Naive B cell (primary cell): ENCODE results near the gene SRP68. TPM values are rescaled to one million over a fixed set of nuclear protein-coding genes. Genes with fewer than 3 reads are reported as not detected.
"Not testable (repeated sequence)": the region's sequence is repeated elsewhere in the genome, so short reads cannot be mapped to it uniquely, and the experiment has no call there.

Experiments used
- ATAC-seq, 2 donors: fragments of 150-1000 bp; cut with Tn5 transposase; 2 replicates each; pipeline ENCODE4 v1.10.0; 2021; ENCODE audit warnings: low read depth in 2 of 2, mild to moderate bottlenecking in 2 of 2, moderate library complexity in 2 of 2
- DNase-seq: peaks from one replicate; pipeline ENCODE4 v3.0.0; 2022
- H3K27ac Mint-ChIP-seq, 6 donors: one replicate each; pipeline ENCODE4 v1.8.0; 2020 to 2022; ENCODE audit warnings: mild to moderate bottlenecking in 6 of 6, mixed read lengths in 6 of 6, moderate library complexity in 5 of 6, inconsistent platforms in 2 of 6
- H3K27me3 Mint-ChIP-seq, 3 donors: one replicate each; pipeline ENCODE4 v1.8.0; 2021 to 2022; ENCODE audit warnings: mixed read lengths in 3 of 3, mild to moderate bottlenecking in 1 of 3
- H3K36me3 Mint-ChIP-seq, 2 donors: one replicate each; pipeline ENCODE4 v1.8.0; 2020 to 2022; ENCODE audit warnings: mixed read lengths in 2 of 2, inconsistent platforms in 1 of 2, mild to moderate bottlenecking in 1 of 2
- H3K4me1 Mint-ChIP-seq, 3 donors: one replicate each; pipeline ENCODE4 v1.8.0; 2020 to 2022; ENCODE audit warnings: mixed read lengths in 3 of 3, inconsistent platforms in 1 of 3, mild to moderate bottlenecking in 1 of 3, moderate library complexity in 1 of 3
- H3K4me3 Mint-ChIP-seq, 8 donors: one replicate each; pipeline ENCODE4 v1.8.0; 2020 to 2022; ENCODE audit warnings: mild to moderate bottlenecking in 8 of 8, mixed read lengths in 8 of 8, moderate library complexity in 8 of 8, inconsistent platforms in 2 of 8
- H3K9me3 Mint-ChIP-seq, 7 donors: one replicate each; pipeline ENCODE4 v1.8.0; 2020 to 2022; ENCODE audit warnings: mixed read lengths in 7 of 7, mild to moderate bottlenecking in 5 of 7, inconsistent platforms in 2 of 7, moderate library complexity in 1 of 7
- polyA plus RNA-seq, 6 donors: library from polyadenylated mRNA; unstranded; fragments of 300-500 nt; fragmentation: Illumina TruSeq; gene quantifications; one replicate each; pipeline ENCODE4 v1.2.3, GENCODE V29; 2021; ENCODE audit warnings: low read depth in 6 of 6

The SRP68 gene
- polyA plus RNA-seq, 6 donors from 2014 or later: 31.4 to 68.1 (median 53.0) TPM

DNA sequence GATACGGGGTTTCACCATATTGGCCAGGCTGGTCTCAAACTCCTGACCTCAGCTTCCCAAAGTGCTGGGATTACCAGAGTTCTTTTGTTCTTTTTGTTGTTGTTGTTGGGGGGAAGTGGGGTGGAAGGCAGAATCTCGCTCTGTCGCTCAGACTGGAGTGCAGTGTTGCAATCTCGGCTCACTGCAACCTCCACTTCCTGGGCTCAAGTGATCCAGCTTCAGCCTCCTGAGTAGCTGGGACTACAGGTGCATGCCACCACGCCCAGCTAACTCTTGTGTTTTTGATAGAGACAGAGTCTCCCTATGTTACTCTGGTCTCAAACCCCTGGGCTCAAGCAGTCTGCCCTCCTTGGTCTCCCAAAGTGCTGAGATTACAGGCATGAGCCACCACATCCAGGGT lies 6.1 kb upstream of the SRP68 start:
- Mint-ChIP-seq H3K27me3 (peaks cover 44 to 48% (median 44%) of the 10 kb centered on the region in 3 donors), H3K4me1 (peaks cover 28 to 37% (median 29%) of the 10 kb centered on the region in 3 donors), H3K4me3 (peak overlapping the region in 2 of 8 donors; percentile 32 to 50), H3K27ac (peak overlapping the region; percentile 78 to 94 (median 88))
- not testable (repeated sequence) for H3K9me3 Mint-ChIP-seq, H3K36me3 Mint-ChIP-seq, DNase-seq, ATAC-seq

DNA sequence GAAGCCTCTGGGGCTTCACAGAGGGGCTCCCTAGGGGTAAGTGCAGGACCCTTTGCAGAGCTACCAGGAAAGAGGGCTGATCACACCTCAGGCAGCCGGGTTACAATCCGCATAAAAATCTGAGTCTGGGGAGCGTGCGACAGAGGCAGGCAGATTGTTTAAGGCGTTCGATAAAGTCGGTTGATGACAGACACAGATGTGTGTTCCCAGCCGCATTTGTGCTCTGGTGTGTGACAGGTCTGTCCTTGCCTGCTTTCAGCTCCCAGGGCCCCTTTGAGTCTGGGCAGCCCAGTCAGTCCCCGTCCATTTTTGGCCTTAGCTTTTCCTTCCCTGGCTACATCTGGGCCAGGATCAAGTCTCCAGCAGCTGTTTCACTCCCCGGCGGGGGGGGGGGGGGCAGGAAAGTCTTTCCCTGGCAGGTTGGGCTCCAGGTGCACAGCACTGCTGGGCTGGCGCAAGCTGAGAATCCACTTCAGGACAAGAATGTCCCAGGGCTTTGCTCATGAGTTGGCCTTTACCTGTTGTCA lies 5.3 kb upstream of the SRP68 start:
- peaks cover 0 to 9% of the 10 kb centered on the region in 2 donors for H3K36me3 Mint-ChIP-seq
- peaks cover 44 to 48% (median 46%) of the 10 kb centered on the region in 3 donors for H3K27me3 Mint-ChIP-seq
- peaks cover 0 to 2% (median 0%) of the 10 kb centered on the region in 7 donors for H3K9me3 Mint-ChIP-seq
- peak overlapping the region in 7 of 8 donors; percentile 12 to 85 (median 78) for H3K4me3 Mint-ChIP-seq
- ATAC-seq: peak in 1 of 2 donors; percentile 13
- peak overlapping the region; percentile 91 to 99 (median 96) for H3K27ac Mint-ChIP-seq
- peak; percentile 28 for DNase-seq
- H3K4me1 Mint-ChIP-seq: peaks cover 29 to 37% (median 32%) of the 10 kb centered on the region in 3 donors

DNA sequence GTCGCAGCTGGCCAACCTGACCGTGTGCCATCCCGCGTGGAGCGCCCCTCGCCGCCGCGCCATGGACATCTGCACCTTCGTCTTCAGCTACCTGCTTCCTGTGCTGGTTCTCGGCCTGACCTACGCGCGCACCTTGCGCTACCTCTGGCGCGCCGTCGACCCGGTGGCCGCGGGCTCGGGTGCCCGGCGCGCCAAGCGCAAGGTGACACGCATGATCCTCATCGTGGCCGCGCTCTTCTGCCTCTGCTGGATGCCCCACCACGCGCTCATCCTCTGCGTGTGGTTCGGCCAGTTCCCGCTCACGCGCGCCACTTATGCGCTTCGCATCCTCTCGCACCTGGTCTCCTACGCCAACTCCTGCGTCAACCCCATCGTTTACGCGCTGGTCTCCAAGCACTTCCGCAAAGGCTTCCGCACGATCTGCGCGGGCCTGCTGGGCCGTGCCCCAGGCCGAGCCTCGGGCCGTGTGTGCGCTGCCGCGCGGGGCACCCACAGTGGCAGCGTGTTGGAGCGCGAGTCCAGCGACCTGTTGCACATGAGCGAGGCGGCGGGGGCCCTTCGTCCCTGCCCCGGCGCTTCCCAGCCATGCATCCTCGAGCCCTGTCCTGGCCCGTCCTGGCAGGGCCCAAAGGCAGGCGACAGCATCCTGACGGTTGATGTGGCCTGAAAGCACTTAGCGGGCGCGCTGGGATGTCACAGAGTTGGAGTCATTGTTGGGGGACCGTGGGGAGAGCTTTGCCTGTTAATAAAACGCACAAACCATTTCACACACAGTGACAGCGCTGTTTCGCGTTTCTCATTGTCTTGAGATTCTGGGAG lies 4.7 kb upstream of the SRP68 start:
- peaks cover 32 to 39% (median 33%) of the 10 kb centered on the region in 3 donors for H3K4me1 Mint-ChIP-seq
- H3K27ac Mint-ChIP-seq: peak overlapping the region; percentile 91 to 99 (median 96)
- peak overlapping the region; percentile 71 to 85 (median 82) for H3K4me3 Mint-ChIP-seq
- ATAC-seq: peak; percentile 63 to 66
- DNase-seq: peak; percentile 82
- peaks cover 0 to 9% of the 10 kb centered on the region in 2 donors for H3K36me3 Mint-ChIP-seq
- H3K27me3 Mint-ChIP-seq: peaks cover 44 to 48% (median 46%) of the 10 kb centered on the region in 3 donors
- peaks cover 0 to 2% (median 0%) of the 10 kb centered on the region in 7 donors for H3K9me3 Mint-ChIP-seq

DNA sequence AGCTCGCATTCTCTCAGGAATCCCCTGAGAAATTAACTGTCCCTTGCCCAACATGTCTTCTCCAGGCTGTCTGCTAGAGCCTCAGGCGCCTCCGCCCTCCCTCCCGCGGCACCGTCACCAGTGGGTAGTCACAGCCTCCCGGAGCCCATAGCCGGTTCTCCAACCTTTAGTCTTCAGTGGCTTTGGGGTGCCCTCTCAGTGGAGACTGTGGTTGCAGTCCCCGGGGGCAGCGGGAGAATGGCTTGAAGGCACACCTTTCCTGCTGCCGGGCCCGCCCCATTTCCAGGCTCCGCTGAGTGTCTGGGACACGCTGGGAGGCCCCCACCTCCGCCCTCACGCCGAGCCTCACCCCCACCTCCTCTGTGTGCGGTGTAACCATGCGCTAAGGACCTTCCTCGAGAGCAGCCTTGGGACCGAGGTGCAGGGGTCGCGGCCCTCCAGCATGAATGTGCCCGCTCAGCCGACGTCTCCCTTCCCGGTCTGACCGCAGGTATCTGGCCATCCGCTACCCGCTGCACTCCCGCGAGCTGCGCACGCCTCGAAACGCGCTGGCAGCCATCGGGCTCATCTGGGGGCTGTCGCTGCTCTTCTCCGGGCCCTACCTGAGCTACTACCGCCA lies 3.9 kb upstream of the SRP68 start:
- ATAC-seq (no peak), DNase-seq (peak; percentile 38)
- Mint-ChIP-seq H3K9me3 (peaks cover 0 to 2% (median 0%) of the 10 kb centered on the region in 7 donors), H3K36me3 (peaks cover 0 to 9% of the 10 kb centered on the region in 2 donors), H3K27me3 (peaks cover 44 to 48% (median 46%) of the 10 kb centered on the region in 3 donors), H3K4me3 (peak overlapping the region; percentile 76 to 87 (median 82)), H3K27ac (peak overlapping the region; percentile 91 to 99 (median 94)), H3K4me1 (peaks cover 39 to 47% (median 39%) of the 10 kb centered on the region in 3 donors)

DNA sequence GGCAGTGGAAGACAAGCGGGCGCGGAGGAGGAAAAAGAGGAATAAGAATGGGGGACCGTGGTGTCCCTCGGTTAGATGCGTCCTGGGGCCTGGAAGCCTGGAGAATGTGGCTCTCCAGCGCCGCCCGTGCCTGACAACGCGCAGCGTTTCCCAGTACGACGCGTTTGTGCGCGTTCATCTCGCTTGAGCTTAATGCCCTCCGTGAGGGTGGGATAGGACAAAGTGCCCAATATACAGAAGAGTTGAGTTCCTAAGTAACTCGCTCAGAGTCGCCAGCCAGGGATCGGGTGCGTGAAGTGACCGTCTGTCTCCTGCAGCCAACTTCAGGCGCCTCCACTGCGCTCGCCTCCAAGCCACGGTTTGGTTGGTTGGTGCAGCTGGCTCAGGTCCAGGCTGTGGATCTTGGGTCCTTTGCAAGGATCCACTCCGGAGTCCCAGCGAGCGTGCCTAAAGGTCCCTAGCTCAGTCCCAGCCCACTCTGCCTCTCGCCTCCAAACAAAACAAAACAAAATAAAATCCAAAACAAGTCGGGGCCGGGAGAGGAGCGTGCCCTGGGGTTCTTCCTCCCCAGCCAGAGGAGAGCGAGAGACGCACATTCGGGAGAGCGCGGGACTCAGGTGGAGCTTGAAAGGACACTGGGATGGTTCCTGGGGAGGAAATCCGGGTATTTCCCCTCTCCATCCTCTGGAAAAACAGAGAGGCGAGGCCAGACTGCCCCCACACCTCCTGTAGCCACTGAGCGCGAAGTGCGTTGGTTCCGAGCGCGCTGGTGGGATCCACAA lies 3.2 kb upstream of the SRP68 start:
- ATAC-seq (no peak), DNase-seq (no peak)
- H3K9me3 Mint-ChIP-seq: peaks cover 0 to 2% (median 0%) of the 10 kb centered on the region in 7 donors
- H3K4me1 Mint-ChIP-seq: peaks cover 39 to 53% (median 45%) of the 10 kb centered on the region in 3 donors
- H3K27ac Mint-ChIP-seq: peak overlapping the region; percentile 91 to 99 (median 94)
- H3K27me3 Mint-ChIP-seq: peaks cover 44 to 48% (median 46%) of the 10 kb centered on the region in 3 donors
- H3K36me3 Mint-ChIP-seq: peaks cover 0 to 9% of the 10 kb centered on the region in 2 donors
- H3K4me3 Mint-ChIP-seq: peak overlapping the region; percentile 76 to 88 (median 84)

DNA sequence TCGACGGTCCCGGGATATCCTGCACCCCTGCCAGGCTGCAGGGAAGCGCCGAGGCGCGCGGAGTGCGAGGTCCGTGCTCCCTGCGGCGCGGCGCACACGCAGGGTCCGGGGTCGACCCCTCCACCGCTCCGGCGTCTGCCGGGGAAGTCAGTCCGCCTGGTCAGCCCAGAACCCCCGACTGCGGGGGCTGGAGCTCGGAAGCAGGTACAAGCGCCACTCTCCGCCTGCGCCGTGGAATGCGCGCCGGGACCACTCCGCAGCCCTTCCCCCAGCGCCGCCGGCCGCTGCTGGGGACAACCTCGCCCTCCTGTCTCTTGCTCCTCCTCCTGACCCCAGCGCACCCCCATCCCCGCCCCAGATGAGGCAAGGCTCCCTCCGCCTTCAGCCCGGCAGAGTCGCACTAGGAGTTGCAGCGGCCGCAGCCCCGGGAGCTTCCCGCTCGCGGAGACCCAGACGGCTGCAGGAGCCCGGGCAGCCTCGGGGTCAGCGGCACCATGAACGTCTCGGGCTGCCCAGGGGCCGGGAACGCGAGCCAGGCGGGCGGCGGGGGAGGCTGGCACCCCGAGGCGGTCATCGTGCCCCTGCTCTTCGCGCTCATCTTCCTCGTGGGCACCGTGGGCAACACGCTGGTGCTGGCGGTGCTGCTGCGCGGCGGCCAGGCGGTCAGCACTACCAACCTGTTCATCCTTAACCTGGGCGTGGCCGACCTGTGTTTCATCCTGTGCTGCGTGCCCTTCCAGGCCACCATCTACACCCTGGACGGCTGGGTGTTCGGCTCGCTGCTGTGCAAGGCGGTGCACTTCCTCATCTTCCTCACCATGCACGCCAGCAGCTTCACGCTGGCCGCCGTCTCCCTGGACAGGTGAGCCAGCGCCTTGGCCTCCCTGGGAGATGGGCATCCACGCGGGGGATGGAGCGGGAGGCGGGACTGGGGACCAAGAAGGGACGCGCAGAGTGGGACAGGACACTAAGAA lies 2.4 kb upstream of the SRP68 start, which contains the start of gene GALR2:
TSS of gene GALR2 (plus strand) at position 392 of the 974 bp plus-strand sequence. CDS start at position 495, 103 bp downstream.
- peaks cover 44 to 48% (median 46%) of the 10 kb centered on the region in 3 donors for H3K27me3 Mint-ChIP-seq
- peak within 1 kb of the TSS; percentile 76 to 93 (median 86) for H3K4me3 Mint-ChIP-seq
- H3K9me3 Mint-ChIP-seq: peaks cover 0 to 2% (median 0%) of the 10 kb centered on the region in 7 donors
- H3K27ac Mint-ChIP-seq: peak within 1 kb of the TSS; percentile 91 to 99 (median 92)
- ATAC-seq (no peak), DNase-seq (peak; percentile 31)
- H3K36me3 Mint-ChIP-seq: peaks cover 0 to 9% of the 10 kb centered on the region in 2 donors
- H3K4me1 Mint-ChIP-seq: peaks cover 42 to 61% (median 52%) of the 10 kb centered on the region in 3 donors

DNA sequence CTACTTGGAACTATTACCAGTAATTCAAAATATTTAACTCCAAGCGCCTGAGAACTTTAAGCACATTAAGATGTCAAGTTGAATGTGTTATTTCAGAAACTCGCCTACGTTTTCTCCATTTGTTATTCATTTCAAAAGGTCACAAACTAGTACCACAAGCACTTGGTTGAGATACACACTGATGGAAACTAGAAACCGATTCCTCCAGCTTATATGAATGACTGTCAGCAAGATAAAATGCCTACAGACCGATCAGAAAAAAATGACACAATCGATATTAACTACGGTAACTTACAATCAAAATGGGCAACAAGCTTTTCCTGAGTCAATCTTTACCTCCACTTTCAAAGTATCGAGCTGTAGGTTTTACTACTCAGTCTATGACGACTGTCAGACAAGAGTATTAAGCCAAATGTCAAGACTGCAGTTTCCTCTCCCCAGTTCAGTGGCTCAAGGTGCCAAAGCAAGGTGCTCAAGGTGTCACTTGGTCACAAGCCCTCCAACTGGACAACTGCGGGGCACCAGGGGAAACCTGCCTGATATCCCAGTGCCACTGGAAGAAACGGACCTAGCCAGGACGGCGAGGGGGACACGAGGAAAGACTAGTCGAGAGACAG lies 678 bp downstream of the SRP68 start:
- H3K4me3 Mint-ChIP-seq: peak overlapping the region; percentile 92 to 99 (median 95)
- peak overlapping the region; percentile 84 to 99 (median 97) for H3K27ac Mint-ChIP-seq
- H3K9me3 Mint-ChIP-seq: peaks cover 0 to 2% (median 0%) of the 10 kb centered on the region in 7 donors
- H3K27me3 Mint-ChIP-seq: peaks cover 23 to 27% (median 25%) of the 10 kb centered on the region in 3 donors
- peaks cover 0 to 9% of the 10 kb centered on the region in 2 donors for H3K36me3 Mint-ChIP-seq
- ATAC-seq (peak in 1 of 2 donors; percentile 8), DNase-seq (no peak)
- H3K4me1 Mint-ChIP-seq: peaks cover 34 to 50% (median 43%) of the 10 kb centered on the region in 3 donors

DNA sequence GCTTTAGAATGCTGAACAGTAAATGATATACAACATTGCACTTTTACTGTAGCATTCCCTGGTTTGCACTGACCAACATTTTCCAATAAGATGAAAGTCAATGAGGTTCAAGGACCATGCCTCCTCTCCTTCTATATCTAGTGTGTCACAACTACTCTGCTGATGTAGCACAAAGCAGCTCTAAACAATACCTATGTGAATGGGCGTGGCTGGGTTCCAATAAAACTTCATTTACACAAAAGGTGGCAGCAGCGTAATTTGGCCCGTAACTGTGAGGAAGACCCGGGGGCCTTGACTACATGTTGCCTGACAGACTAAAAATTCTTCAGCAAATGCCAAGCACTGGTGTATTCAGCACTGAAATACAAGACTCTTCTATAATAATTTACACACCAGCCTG lies 6.5 kb downstream of the SRP68 start:
- no peak overlapping the region for H3K4me3 Mint-ChIP-seq

DNA sequence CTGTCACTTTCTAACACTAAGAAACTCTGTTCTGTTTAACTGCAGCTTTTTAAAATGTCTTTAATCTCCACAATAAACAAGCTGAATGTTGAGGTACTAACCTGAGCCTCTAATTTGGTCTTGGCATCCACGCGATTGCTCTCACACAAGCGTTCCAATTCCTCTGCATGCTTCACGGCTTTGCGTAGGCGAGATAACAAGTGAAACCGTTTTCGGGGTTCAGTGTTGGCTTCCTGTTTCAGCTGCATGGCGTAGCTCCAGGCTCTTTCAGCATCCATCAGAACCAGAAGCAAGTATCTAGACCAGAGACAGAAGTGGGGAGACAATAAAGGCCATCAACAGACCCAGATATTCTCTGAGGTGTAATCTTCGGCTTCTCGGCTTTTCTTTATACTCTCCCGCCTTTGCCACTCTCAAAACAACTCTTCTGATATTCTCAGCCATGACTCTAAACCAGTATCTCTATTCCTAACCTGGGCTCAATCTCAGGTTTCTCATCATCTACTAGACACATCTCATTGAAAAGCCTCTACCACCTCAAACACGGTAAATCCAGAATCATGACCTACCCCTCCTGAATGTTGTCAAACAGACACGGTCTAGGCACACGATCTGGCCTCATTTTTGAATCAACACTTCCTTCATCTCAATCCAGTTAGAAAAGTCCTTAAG lies 8.3 kb downstream of the SRP68 start:
- DNase-seq: no peak
- Mint-ChIP-seq H3K4me3 (no peak overlapping the region), H3K27me3 (no peaks in the 10 kb centered on the region), H3K9me3 (no peaks in the 10 kb centered on the region), H3K4me1 (peaks cover 6 to 14% (median 6%) of the 10 kb centered on the region in 3 donors), H3K27ac (peak overlapping the region in 3 of 6 donors; percentile 29 to 95 (median 72)), H3K36me3 (peaks cover 10 to 19% of the 10 kb centered on the region in 2 donors)
- peak in 1 of 2 donors; percentile 45 for ATAC-seq

More for the DNA sequence above, 6.5 kb downstream of the SRP68 start:
- Mint-ChIP-seq H3K9me3 (no peaks in the 10 kb centered on the region), H3K4me1 (peaks cover 9 to 24% (median 16%) of the 10 kb centered on the region in 3 donors), H3K27me3 (no peaks in the 10 kb centered on the region), H3K27ac (peak overlapping the region in 1 of 6 donors; percentile 7), H3K36me3 (peaks cover 10 to 12% of the 10 kb centered on the region in 2 donors)
- ATAC-seq (no peak), DNase-seq (no peak)

DNA sequence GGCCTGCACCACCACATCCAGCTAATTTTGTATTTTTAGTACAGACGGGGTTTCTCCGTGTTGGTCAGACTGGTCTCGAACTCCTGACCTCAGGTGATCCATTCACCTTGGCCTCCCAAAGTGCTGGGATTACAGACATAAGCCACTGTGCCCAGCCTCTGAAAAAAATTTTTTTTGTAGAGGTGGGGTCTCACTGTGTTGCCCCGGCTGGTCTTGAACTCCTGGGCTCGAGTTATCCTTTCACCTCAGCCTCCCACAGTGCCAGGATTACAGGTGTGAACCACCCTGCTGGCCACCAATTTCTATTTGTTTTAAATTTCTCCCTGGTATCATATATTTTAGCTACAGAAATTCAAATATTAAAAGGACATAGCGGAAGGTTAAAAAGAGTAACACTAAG lies 14.1 kb downstream of the SRP68 start:
- H3K4me1 Mint-ChIP-seq, ATAC-seq, DNase-seq, H3K27ac Mint-ChIP-seq, H3K4me3 Mint-ChIP-seq, H3K9me3 Mint-ChIP-seq, H3K27me3 Mint-ChIP-seq: not testable (repeated sequence)
- H3K36me3 Mint-ChIP-seq: peaks cover 14 to 20% of the 10 kb centered on the region in 2 donors

DNA sequence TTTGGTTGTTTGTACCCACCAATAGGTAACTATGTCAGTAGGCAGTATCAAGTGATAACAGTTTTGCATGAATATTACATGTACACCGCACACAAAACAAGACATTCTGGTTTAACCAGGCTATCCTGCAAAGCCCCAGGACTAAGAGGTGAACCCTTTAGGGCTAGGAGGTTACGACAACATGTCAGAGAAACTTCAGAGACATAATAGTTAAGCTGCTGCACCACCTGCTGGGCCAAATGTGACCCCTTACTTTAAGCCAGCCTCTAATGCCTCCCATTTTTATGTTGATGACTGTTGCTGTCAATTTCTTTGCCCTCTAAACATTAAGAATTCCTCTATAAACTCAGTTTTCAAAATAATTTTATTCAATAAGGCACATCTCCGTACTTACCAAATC lies 15.4 kb downstream of the SRP68 start:
- Mint-ChIP-seq H3K27me3 (no peaks in the 10 kb centered on the region), H3K27ac (no peak overlapping the region), H3K4me3 (no peak overlapping the region), H3K4me1 (peaks cover 0 to 5% (median 5%) of the 10 kb centered on the region in 3 donors), H3K9me3 (no peaks in the 10 kb centered on the region), H3K36me3 (peaks cover 14 to 20% of the 10 kb centered on the region in 2 donors)
- DNase-seq (no peak), ATAC-seq (no peak)
